GM19438 (cell line): ENCODE results near the gene ANKRD33B.

Experiments used
- ATAC-seq: cut with Tn5 transposase; IDR thresholded peaks from one replicate; pipeline ENCODE4 v1.9.1; 2021; ENCODE audit warnings: low read depth; ENCODE audit not compliant: unreplicated experiment

The ANKRD33B gene

GRCh38 chr5:10688651-10689171 is 124.8 kb downstream of the ANKRD33B start:
- ATAC-seq = no peak

GRCh38 chr5:10689391-10690081 is 125.7 kb downstream of the ANKRD33B start:
- ATAC-seq = no peak

GRCh38 chr5:10690460-10691440 is 126.9 kb downstream of the ANKRD33B start:
- no peak for ATAC-seq

- ATAC-seq = no peak
Observed at GRCh38 chr5:10691826-10692785, 128.2 kb downstream of the ANKRD33B start.

GRCh38 chr5:10695055-10695649 is 131.3 kb downstream of the ANKRD33B start:
- peak; percentile 34 for ATAC-seq

GRCh38 chr5:10695759-10696543 is 132.1 kb downstream of the ANKRD33B start:
- ATAC-seq = no peak

- ATAC-seq = peak; percentile 55
Observed at GRCh38 chr5:10699281-10699874, 135.5 kb downstream of the ANKRD33B start.

GRCh38 chr5:10699987-10700386 is 136.1 kb downstream of the ANKRD33B start:
- ATAC-seq = peak; percentile 71

- peak; percentile 5 for ATAC-seq
Observed at GRCh38 chr5:10700516-10700915, 136.6 kb downstream of the ANKRD33B start.

- ATAC-seq = no peak
Observed at GRCh38 chr5:10701567-10702039, 137.7 kb downstream of the ANKRD33B start.

GRCh38 chr5:10702040-10702629 is 138.3 kb downstream of the ANKRD33B start:
- ATAC-seq = no peak

GRCh38 chr5:10702911-10703491 is 139.1 kb downstream of the ANKRD33B start:
- no peak for ATAC-seq

- ATAC-seq = no peak
Observed at GRCh38 chr5:10703676-10704075, 139.8 kb downstream of the ANKRD33B start.

GRCh38 chr5:10704949-10705621 is 141.2 kb downstream of the ANKRD33B start:
- ATAC-seq = no peak

GRCh38 chr5:10705747-10706146 is 141.9 kb downstream of the ANKRD33B start:
- no peak for ATAC-seq

GRCh38 chr5:10706326-10706725 is 142.5 kb downstream of the ANKRD33B start:
- no peak for ATAC-seq
